Right renal pelvis (tissue), 4 donors: ENCODE results near the gene PRKCB. TPM values are rescaled to one million over a fixed set of nuclear protein-coding genes. Genes with fewer than 3 reads are reported as not detected.
"Not testable (repeated sequence)": the region's sequence is repeated elsewhere in the genome, so short reads cannot be mapped to it uniquely, and the experiment has no call there.

Experiments used
- DNase-seq, 4 donors: peaks; one replicate each; pipeline ENCODE4 v3.0.0-alpha.2; 2013; ENCODE audit warnings: low read depth in 4 of 4, low spot score in 3 of 4, missing footprints in 1 of 4
- polyA plus RNA-seq, 4 donors: library from polyadenylated mRNA; unstranded; fragments of 120-200 nt; gene quantifications; one replicate each; pipeline ENCODE4 v1.2.1, GENCODE V29; 2013; ENCODE audit not compliant: insufficient read length in 4 of 4

The PRKCB gene
- polyA plus RNA-seq, 4 donors, result 3.6 to 4.3 (median 4.0) TPM

DNA sequence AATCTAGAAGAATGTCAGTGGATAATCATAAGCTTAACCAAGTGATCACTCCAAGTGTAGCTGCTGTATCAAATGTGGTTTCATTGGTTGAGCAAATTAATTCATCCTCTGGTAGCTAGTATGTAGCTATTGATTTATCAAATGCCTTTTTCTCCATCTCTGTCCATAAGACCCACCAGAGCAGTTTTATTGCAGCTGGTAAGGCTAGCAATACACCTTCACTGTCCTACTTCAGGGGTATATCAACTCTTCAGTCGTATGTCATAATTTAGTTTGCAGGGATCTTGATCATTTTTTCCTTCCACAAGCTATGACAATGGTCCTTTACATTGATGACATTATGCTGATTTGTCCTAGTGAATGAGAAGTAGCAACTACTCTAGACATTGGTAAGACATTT, 158.8 kb downstream of the PRKCB start:
- DNase-seq, result no peak

DNA sequence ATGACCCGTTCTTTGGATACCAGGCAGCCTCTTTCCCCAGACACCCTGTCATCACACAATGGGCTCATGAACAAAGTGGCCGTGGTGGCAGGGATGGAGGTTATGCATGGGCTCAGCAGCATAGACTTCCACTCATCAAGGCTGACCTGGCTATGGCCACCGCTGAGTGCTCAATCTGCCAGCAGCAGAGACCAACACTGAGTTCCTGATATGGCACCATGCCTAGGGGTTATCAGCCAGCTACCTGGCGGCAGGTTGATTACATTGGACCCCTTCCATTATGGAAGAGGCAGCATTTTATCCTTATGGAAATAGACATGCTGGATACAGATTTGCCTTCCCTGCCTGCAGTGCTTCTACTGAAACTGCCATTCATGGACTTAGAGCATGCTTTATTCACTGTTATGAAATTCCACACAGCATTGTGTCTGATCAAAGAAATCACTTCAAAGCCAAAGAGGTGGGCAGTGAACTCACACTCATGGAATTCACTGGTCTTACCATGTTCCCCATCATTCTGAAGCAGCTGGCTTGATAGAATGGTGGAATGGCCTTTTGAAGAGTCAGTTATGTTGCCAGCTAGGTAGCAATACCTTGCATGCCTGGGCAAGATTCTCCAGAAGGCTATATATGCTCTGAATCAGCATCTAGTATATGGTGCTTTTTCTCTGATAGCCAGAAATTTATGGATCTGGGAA, 160.6 kb downstream of the PRKCB start:
- no peak for DNase-seq

DNA sequence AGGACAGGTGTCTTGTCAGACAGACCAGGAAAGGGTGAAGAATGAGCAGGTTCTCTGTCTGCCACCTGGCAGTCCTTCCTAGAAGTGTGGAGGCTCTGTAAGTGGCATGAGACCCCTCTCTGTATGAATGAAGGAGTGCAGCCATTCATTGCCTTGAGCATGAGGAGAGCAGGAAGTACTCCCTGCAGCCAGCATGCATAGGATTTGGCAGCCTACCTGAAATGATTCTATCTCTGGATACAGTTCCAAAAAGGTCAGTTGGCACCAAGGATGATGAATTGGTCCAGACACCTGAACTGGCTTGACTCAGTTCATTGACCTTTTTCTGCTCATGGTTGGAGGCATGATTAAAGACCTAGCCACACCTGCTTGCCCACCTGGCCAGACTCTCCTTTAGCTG, 163.0 kb downstream of the PRKCB start:
- DNase-seq, result no peak

DNA sequence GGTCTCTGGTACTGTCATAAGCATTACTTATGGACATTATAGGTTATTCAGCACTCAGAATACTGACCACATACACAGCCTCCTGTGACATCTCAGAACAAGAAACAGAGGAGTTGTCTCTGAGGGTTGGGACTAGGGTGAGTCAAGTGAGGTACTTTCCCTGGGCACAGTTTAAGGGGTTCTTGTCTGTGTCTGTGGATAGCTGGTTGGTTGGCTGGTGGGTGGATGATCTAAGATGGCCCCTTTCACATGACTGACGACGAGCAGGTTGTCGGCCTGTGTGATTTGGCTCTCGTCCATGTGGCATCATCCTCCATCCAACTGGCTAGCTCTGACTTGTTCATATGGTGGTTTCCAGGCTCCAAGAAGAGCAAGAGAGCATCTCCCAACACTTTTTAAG, 163.9 kb downstream of the PRKCB start:
- no peak for DNase-seq

DNA sequence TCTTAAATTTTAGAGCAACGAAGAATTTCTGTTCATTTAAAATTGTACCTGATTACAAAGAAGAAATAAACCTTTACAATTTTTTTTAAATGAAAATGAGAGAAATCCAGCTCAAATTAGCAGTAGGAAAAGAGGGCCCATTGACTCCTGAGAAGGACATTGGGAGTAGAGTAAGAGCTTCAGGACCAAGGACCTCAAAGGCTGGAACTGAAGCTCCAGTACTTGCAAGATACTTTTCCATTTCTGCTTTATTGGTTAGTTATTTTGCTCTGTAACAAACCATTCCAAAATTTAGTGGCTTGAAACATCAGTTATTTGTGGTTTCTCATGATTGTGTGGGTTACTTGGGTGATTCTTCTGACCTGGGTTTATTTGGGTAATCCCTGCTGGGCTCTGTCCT, 165.9 kb downstream of the PRKCB start:
- DNase-seq, result no peak

DNA sequence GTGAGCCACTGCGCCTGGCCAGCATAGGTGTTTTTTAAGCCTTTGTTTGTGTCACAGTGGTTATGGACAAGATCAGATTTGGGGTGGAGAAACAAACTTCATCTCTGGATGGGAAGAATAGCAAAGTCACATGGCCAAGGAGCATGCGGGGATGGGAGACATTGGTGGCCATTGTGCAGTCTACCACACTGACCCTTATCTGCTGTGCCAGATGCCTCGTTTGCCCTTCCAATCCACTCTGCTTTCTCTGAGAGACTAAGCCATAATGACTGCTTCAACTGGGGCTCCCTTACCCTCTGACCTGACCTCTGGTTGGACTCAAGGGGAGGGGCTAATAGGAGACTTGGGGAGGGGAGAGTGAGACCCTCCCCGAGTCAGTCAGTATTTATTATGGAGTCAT, 166.8 kb downstream of the PRKCB start:
- DNase-seq, result no peak

DNA sequence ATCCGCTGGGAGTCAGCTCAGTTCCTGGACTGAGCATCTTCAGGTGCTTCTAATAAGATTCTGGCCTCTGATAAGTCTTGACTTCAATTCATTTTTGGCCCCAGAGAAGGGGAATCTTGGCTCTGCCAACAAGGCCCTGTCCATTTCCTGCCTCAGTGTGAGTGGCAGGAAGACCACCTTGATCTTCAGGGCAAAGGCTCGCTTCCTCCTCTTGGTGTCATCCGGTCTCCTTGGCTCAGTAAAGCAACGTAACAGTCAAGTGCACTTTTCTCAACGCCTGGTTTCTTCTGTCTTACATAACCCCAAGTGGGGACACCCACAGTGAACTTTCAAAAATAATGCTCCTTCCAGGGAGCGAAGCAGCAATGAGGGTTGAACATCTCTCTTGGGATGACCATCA, 169.8 kb downstream of the PRKCB start:
- no peak for DNase-seq

DNA sequence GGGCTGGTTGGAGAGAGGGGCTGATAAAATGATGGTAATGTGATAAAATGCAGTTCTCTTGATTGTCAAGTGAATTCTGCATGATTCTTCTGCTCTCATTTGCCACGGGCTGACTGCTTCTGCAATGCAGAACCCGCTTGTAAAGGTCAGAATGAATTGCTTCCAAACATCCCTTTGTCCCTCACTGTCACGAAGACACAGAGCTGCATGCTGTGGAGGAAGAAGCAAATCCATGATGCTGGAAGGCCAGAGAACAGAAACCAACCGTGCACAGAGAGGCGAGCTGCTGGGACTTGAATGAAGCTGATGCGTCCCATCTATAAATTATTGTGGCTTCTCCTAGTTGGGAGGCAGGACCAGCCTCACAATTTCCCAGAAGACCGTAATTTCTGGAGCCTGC, 171.6 kb downstream of the PRKCB start:
- DNase-seq, result no peak

DNA sequence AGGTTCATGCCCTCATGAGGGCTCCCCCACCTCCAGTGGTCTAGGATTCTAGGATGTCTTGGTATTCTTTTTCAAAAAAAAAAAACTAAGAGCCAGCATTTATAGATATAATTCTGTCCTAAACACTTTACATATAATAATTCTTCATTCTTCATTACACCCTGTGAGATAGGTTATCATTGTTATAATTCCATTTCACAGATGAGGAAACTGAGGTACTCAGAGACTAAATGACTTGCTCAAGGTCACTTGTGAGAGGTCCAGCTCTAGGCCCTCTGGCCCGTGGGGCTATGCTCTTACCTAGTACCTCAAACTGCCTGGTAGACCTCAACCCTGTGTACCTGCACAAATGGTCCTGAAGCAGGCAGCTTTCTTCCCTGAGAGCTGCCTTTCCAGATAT, 172.2 kb downstream of the PRKCB start:
- DNase-seq, result no peak

DNA sequence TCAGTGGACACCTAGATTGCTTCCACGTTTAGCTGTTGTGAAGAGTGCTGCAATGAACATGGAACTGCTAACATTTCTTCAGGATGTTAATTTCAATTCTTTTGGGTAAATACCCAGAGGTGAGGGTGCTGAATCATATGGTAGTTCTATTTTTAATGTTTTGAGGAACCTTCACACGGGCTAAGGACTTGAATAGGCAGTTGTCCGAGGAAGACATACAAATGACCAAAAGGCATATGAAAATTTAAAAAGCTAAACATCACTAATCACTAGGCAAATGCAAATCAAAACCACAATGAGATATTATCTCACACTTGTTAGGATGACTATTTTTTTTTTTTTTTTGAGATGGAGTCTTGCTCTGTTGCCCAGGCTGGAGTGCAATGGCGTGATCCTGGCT, 173.3 kb downstream of the PRKCB start:
- no peak for DNase-seq

DNA sequence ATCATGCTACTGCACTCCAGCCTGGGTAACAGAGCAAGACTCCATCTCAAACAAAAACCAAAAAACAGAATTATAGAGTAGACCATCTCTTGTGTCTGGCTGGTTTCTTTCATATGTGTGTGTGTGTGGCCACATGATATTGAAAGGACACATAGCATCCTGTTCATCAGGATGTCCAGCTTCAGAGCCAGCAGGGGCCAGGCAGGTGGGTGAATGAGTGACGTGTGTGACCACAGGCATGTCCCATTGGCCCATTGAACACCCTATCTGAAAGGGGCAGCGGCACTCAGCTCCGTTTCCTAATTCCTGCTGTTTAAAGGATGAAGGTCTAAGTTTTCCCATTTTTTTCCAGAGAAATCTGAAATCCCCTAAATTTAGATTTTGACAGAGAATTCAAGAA, 174.2 kb downstream of the PRKCB start:
- DNase-seq, result no peak

DNA sequence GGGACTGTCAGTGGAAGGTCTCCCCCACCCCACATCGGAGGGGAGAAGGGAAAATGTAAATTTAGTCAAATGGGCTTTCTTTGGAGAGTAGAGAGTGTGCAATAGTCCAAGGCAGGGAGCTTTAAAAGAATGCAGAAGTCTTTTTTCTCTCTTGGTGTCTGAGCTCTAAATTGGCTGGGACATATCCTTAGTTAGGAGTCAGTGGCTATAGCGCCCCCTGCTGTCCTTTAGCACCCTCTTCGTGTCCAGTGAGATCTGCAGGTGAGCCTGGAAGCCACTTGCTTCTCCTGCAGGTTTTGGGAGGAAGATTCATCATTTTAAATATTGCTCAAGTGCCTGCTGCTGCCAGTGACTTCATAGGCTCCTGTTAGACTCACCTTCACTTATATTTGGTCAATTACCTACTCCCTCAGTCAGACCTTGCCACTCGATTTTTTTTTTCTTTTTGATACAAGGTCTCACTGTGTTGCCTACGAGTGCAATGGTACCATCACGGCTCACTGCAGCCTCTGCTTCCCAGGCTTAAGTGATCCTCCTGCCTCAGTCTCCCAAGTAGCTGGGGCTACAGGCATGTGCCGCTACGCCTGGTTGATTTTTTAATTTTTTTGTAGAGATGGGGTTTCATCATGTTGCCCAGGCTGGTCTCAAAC, 174.8 kb downstream of the PRKCB start:
- DNase-seq, result peak; percentile 61 to 66 (median 64)

DNA sequence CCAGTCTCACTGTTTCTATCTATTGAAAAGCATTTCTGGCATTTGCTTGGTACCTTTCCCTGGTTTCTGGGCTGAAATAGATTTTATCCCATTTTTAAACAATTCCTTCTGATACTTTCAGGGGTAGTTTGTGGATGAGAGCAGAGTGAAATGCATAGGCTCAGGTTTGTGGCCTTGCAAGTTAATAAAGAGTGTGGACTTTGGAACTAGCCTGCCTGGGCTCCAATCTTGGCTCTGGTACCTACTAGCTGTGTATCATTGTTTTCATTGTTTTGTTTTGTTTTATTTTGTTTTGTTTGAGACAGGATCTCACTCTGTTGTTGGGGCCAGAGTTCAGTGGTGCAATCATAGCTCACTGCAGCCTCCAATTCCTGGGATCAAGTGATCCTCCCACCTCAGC, 175.5 kb downstream of the PRKCB start:
- DNase-seq, result no peak

DNA sequence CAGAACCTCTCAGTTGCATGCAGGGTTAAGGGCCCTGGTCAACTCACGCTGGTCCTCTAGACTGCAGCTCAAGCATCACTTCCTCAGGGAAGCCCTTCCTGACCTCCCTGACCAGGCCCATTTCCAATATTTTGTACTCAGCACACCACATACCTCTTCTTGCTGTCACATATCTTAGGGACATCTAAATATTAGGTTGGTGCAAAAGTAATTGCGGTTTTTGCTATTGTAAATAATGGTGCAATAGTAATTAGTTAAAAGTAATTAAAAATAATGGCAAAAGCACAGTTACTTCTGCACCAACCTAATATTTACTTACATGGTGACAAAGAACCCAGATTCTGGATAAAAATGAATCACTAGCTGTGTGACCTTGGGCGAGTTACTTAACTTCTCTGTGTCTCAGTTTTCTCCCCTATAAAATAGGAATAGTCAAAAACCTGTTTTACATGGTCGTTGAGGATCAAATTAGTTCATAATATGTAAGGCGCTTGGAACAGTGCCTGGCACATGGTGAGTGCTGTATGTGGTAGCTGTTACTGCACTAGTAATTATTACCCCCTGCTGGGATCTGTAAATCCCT, 177.4 kb downstream of the PRKCB start:
- no peak for DNase-seq

DNA sequence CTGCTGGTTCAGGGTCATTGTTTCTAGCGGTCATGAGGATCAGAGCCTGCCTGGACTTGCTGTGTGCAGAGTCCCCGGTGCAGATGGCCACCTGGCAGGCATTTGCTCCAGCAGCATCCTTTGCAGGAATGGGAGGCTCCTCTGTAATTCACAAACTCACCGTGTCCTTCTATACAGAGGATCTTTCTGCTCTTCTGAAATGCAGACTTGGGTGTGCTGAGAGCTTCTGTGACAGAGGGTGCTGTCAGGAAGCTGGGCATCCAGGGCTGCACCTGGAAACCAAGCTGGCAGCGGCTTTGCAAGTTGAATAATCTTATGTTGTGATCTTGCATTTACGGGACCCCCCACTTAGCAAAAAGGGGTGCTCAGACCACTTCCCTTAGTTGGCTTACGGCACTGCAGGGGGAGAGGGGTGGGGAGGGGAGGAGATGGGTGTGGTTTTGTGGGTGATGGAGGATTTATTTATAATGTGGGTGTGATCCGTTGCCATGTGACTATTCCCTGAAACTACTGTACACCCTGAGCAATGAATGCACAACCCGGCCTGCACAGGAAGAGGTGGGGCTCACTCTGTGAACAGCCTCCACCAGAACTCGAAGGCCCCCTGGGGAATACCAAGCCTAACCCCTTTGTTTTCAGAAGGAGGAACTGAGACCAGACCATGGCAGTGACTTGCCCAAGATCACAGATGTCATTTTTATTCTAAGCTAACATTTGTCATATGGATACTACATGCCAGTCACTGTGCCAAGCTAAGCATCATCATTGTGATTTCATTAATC, 178.3 kb downstream of the PRKCB start:
- DNase-seq, result no peak

DNA sequence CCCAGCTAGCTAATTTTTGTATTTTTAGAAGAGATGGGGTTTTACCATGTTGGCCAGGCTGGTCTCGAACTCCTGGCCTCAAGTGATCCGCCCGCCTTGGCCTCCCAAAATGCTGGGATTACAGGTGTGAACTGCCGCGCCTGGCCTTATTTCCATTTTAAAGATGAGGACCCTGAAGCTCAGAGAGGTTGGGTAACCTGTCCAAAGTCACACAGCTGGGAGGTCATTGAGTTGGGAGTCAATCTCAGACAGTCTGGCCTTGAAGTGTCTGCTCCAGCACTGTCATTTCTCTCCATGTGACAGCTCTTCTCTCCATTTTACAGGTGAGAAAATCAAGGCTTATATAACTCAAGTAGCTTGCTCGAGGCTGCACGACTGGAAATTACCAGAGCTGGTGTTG, 179.2 kb downstream of the PRKCB start:
- not testable (repeated sequence) for DNase-seq

DNA sequence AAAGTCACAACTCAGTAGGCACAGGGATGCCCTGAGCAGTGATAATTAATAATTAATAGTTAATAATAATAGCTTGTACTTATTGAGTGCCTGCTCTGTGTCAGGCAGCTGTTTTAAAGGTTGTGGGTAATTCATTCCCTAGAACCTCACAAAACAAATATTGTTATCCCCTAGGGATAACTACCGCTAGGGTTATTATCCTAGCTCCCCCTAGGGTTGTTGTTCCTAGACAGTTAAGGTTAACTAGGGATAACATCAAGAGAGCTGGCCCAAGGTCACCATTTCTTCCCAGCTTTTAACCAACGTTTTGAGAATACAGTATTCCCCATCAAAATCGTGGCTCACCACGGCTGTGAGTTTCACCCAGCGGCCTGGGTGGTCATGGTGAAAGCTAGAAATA, 180.1 kb downstream of the PRKCB start:
- DNase-seq, result no peak

DNA sequence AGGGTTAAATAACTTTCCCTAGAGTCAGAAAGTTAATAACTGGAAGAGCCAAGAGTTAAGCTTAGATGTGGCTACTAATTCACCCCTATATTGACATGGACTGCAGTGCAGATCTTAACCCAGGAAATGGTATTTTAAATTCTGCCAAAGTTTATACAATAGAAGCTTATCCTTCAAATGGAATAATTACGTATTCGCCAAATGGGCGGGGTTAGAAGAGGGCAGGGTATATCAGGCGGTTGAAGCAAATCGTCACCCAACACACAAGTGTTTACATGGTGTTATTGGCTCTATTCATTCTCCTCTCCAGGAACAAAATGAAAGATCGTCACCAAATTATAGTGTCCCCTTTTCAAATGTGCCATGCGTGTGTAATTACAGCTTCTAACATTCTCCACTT, 182.7 kb downstream of the PRKCB start:
- no peak for DNase-seq

DNA sequence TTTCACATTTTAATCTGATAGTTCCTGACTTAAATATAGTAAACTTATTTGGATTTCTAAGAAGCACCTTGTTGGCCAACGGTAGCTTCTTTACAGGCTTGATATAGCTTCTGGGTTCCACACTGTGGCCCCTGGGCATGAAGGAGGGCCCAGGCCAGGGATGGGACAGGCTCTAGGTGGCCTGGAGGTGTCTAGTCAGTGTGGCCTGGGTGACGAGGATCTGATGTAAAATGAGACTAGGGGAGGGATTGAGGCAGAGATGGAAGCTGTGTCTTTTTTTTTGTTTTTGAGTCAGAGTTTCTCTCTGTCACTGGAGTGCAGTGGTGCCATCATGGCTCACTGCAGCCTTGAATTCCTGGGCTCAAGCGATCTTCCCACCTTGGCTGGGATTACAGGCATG, 187.0 kb downstream of the PRKCB start:
- no peak for DNase-seq

DNA sequence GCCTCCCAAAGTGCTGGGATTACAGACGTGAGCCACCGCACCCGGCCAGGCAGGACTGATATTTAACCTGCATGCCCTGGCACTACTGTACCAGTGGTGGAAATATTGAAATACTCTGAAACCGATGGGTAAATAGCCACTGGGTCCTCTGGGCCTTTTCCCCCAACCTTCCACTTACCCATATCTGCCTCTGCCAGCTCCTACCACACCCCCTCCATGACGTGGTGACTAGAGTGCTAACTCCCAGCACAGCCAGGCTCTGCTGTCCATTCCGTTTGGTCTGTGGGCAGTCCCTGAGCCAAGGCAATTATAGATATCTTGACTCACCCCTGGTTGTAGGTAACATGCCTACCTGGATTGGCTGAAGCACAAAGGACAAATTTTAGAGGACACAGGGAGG, 187.8 kb downstream of the PRKCB start:
- no peak for DNase-seq

DNA sequence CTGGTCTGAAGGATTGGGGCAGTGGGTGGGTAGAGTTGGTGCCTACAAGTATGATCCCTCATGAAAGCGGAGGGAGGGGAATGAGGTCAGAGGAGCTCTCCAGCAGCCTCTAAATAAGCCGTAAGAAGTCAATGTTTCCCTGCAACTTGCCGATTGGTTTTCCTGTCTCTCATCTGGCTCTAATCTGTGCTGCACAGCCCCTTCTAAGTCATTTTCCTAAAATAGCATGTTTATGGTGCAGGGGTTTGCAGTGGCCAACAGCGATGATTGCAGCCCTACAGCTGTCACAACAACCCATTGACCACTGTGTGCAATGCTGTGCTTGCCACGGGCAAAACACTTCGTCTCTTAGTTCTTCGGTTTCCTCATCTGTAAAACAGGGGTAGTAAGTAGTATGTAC, 189.2 kb downstream of the PRKCB start:
- DNase-seq, result no peak

DNA sequence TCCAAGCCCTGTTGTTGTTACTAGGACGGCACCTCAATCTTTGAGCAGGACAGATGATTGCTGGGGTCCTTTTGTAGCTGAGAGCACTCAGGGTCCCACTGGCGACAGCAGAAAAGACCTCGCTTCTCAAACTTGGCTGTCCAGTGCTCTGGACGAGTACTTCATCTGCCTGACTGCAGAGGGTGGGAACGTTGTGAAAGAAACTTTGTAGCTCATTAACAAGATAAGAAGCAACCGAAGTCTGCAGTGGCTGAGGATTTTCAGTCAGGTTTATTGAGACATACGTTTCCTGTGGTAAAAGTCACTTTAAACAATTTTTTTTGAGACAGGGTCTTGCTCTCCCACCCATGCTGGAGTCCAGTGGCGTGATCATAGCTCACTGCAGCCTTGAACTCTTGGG, 191.7 kb downstream of the PRKCB start:
- no peak for DNase-seq
